GM06990 (cell line): ENCODE data around the gene MCF2L.
"Not testable (repeated sequence)": the region's sequence is repeated elsewhere in the genome, so short reads cannot be mapped to it uniquely, and the experiment has no call there.

ENCODE experiments used
- DNase-seq: peaks from one replicate; pipeline ENCODE4 v3.0.0-alpha.2; 2011; ENCODE audit not compliant: insufficient read length; ENCODE audit errors: extremely low read depth
- H3K27me3 ChIP-seq: replicated peaks from 2 replicates; pipeline ENCODE4 v1.6.0; 2011; ENCODE audit warnings: low read length; ENCODE audit not compliant: control insufficient read depth, insufficient read depth
- H3K36me3 ChIP-seq: 2 replicates; pipeline ENCODE4 v1.5.1; 2011; ENCODE audit warnings: low read length; ENCODE audit not compliant: control insufficient read depth, insufficient read depth
- H3K4me3 ChIP-seq: replicated peaks from 2 replicates; pipeline ENCODE4 v1.5.1; 2011; ENCODE audit warnings: low read depth, mild to moderate bottlenecking, control low read depth, low read length
- CTCF ChIP-seq: IDR thresholded peaks from 2 replicates; pipeline ENCODE4 v1.5.1; 2011; ENCODE audit warnings: low read length, control low read depth, mild to moderate bottlenecking, inconsistent platforms; ENCODE audit not compliant: insufficient read depth, poor library complexity, severe bottlenecking

Gene MCF2L

GRCh38 chr13:113053801-113054604, 85.0 kb downstream of the MCF2L start:
- TF ChIP-seq CTCF = no peak
- DNase-seq = no peak
- Histone ChIP-seq H3K36me3 (no peaks in the 10 kb centered on the region), H3K4me3 (no peak overlapping the region), H3K27me3 (no peaks in the 10 kb centered on the region; the same call in none of the 2 replicates)

GRCh38 chr13:113057084-113057483, 88.1 kb downstream of the MCF2L start:
- Histone ChIP-seq H3K27me3 (no peaks in the 10 kb centered on the region; the same call in none of the 2 replicates), H3K4me3 (no peak overlapping the region), H3K36me3 (no peaks in the 10 kb centered on the region)
- no peak for DNase-seq
- no peak for TF ChIP-seq CTCF

- H3K36me3 ChIP-seq, DNase-seq, H3K4me3 ChIP-seq, H3K27me3 ChIP-seq: not testable (repeated sequence)
Observed at GRCh38 chr13:113057559-113057958, 88.5 kb downstream of the MCF2L start.

GRCh38 chr13:113058129-113058987, 89.3 kb downstream of the MCF2L start:
- Histone ChIP-seq H3K27me3 (no peaks in the 10 kb centered on the region), H3K4me3 (no peak overlapping the region), H3K36me3 (no peaks in the 10 kb centered on the region)
- no peak for DNase-seq
- no peak for TF ChIP-seq CTCF

- no peak for DNase-seq
- TF ChIP-seq CTCF = no peak
- H3K4me3 ChIP-seq = no peak overlapping the region
- H3K27me3 ChIP-seq = no peaks in the 10 kb centered on the region
- no peaks in the 10 kb centered on the region for H3K36me3 ChIP-seq
Observed at GRCh38 chr13:113058988-113059850, 90.2 kb downstream of the MCF2L start.
